HG03378 (cell line): ENCODE data around the gene TRIM32.

Experiments used
- ATAC-seq: cut with Tn5 transposase; IDR thresholded peaks from one replicate; pipeline ENCODE4 v1.9.1; 2021; ENCODE audit warnings: mild to moderate bottlenecking, moderate library complexity; ENCODE audit not compliant: unreplicated experiment

Gene TRIM32

GRCh38 chr9:116703634-116704033, 16.5 kb downstream of the TRIM32 start:
- ATAC-seq, result no peak

DNA sequence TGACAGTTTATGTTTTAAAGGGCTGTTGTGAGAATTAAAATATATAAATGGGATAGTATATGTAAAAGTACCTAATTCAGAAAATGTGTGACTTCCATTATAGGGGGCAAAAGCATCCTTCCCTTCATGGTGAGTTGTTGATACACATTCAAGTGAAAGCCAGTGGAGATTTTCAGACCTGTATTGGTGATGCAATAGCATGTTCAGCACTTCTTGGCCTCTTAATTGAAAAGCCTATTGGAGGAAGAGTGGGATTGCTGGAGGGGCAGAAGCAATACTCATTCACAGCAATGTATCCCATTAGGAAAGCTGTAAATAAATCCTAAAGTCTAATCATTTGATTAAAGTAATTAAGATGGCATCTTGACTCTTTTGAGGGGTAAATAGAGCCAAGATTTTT, 17.4 kb downstream of the TRIM32 start:
- ATAC-seq, result no peak

- no peak for ATAC-seq
Measured at GRCh38 chr9:116705531-116705930, 18.4 kb downstream of the TRIM32 start.

DNA sequence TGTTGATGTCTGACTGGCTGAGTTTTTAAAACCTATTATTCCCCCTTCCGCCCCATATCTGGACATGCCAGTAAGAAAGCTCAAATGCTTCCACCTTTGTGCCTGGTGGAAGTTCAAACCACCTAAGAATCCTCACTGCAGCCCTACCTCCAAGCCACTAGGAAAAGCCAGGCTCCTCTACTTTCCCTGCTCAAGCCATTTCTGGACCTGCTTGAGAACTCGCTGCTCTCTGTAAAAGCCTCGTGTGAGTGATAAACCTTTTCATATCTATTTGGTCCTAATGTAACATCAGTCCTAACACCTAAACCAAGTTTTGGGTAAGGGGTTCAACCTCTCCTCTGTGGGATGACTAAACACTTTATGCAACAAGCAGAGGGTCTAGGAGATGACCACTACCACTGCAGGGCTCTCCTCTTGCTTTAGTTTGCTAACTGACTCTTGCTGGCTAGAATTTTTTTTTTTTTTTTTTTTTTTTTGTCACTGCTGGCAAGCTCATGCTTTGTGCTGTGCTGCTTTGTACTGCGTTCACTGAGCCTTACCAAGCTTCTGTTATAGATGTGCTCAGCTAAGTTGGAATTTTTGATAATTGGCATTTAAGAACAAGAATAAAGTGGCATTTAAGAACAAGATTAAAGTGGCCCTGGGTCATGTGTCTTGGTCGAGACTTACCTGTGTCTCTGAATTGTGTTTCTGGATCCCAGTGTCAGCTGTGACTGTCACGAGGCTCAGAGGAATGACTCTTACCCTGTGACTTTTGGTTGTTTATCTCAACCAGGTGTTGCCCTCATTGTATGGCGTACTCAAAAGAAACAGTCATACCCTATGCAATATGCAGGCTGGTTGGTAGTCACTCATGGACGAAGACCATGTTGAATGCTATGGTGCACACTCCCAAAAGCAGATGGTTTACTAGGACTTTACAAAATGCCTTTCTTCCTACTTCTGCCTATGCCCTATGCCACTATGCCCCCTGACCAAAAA, 19.5 kb downstream of the TRIM32 start:
- ATAC-seq, result no peak

DNA sequence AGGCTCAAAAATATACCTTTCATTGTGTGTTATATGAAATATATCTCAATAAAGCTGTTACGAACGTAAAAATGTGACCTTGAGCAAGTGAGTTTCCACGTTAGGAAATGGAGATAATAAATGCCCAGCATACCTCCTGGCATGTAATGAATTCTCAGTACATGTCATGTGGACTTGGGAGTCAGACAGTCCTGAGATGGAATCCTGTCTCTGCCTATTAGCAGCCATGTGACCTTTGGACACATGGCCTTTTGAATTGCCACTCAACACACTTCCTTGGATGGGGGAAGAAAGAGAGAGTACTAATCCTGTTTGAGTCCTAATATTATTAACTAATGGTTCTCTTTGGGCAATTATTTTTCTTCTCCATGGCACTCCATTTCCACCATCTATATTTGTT, 25.7 kb downstream of the TRIM32 start:
- ATAC-seq, result no peak

GRCh38 chr9:116713271-116713670, 26.2 kb downstream of the TRIM32 start:
- no peak for ATAC-seq

GRCh38 chr9:116715751-116716150, 28.6 kb downstream of the TRIM32 start:
- ATAC-seq, result no peak

- ATAC-seq, result no peak
Measured at GRCh38 chr9:116716438-116716837, 29.3 kb downstream of the TRIM32 start.

DNA sequence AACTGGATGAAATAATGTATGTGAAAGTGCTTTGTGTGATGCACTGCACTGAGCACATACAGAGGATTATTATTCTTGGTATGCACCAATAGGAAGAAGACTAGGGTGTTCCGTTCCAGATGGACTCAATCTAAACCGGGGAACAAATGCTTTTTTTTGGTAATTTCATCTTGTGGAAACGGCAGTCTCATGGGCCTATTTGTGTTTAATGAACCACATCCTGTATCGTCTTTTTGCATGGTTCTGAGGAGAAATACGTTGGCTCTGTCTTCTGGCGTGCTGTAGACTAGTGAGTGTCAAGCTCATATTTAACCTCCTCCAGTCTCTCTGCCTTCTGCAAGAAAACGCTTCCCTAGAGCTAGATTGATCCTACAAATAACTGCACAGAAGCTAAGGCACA, 30.0 kb downstream of the TRIM32 start:
- no peak for ATAC-seq

GRCh38 chr9:116718111-116718510, 31.0 kb downstream of the TRIM32 start:
- no peak for ATAC-seq

- no peak for ATAC-seq
Measured at GRCh38 chr9:116720111-116720510, 33.0 kb downstream of the TRIM32 start.

DNA sequence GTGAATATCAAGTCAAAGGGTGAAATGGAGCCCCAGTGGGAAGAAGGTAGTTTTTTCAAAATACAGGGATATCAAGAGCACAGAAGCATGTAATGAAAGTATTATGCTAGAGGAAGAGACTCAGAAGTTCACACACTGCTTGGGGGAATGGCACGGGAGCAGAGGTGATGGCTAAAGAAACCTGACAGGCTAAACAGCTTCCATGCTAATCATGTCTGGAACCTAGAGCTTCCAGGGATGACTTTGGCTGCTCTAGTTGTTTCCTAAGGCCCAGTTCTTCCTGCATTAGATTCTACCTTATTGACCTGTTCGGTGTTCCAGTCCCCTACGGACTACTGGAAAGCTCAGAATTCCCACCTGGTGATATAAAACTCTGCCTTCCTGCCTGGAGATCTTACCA, 34.3 kb downstream of the TRIM32 start:
- no peak for ATAC-seq

DNA sequence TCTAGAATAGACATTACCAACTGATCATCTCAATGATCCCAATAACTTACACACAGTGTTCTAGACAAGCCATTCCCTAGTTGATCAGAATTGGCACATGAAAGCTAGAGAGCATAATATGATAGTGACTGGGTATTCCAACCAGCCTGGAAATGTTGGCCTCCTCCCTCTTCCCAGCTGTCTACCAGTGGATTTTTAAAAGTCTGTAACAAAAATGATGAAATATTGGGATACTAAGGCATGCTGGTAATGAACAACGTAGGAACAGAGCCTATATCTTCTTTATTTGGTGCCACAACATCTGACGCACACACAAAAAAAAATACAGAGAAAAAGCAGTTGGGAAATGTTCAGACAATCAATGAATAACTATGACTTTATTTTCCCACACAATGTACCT, 34.8 kb downstream of the TRIM32 start:
- ATAC-seq, result no peak

GRCh38 chr9:116724123-116724522, 37.0 kb downstream of the TRIM32 start:
- no peak for ATAC-seq

- no peak for ATAC-seq
Measured at GRCh38 chr9:116726602-116727001, 39.5 kb downstream of the TRIM32 start.

DNA sequence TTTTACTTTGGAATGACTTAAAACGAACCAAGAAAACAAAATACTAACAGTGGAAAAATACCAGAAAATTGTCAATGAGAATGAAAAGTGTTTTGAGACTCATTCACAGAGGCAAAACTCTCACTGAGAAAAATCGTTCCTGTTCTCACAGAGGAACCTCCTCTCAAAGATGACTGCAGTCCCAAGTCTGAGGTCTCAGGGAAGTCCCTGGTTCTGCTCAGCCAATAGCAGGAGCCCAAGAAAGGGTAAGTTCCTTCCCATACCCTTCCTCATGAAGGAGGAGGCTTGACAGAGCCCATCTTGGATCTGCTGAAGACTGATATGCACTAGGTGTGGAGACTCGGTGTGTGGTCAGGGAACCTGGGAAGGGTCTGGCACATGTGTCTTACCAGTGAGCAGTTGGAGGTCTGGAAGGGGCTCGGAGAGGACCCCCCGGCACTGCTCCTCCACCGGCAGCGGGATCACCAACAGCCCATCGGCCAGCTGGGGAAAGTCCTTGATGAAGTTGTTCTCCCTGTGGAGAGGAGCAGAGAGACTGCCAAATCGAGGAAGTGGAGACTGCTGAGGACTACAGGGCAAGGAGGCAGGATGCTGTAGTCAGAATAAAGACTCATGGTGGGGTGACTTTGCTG, 46.0 kb downstream of the TRIM32 start:
- no peak for ATAC-seq

- ATAC-seq, result no peak
Measured at GRCh38 chr9:116736399-116737151, 49.5 kb downstream of the TRIM32 start.

DNA sequence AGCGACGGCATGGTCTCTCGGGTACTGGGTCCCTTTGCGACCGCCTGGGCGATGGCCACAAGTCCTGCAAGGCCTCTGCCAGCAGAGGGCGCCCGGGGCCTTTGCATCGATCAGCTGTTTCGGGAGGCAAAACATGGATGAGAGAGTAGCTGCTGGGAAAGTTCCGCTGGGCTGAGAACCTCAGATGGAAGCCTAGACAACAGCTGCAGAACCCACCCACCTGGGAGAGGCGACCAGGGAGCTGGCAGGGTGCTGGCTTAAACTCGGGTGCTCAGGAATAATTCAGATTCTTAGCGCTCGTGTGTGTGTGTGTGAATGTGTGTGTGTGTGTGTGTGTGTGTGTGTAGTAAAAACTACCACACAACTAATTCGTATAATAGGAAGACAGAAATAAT, 50.0 kb downstream of the TRIM32 start:
- peak; percentile 53 for ATAC-seq

- ATAC-seq, result no peak
Measured at GRCh38 chr9:116741086-116741740, 54.1 kb downstream of the TRIM32 start.

GRCh38 chr9:116741742-116742141, 54.6 kb downstream of the TRIM32 start:
- ATAC-seq, result no peak

DNA sequence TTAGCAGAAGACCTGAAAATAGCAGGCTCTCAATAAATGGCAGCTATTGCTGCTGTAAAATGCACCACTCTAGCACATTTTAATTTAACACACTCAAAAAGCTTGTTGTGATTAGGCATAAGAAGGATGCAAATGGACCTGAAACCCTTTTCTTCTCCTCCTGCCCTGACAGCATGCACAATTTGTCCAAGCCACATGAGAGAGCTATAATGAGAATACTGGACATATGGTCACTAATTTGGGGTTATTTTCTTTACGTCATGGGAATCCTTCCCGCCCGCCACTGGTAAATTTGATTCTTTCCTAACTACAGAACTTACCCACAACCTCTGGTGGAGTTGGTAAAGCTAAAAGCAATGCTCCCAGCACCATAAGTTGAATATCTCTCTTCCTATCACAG, 62.1 kb downstream of the TRIM32 start:
- no peak for ATAC-seq
